HEK293 (cell line): ENCODE results near the gene INPP4B.
A peak's percentile ranks its signal among the peaks of the same experiment; 100 is the strongest.

Experiments used
- CTCF ChIP-seq: fragments of 450-650 bp; formaldehyde crosslinking; IDR thresholded peaks from 2 replicates; pipeline ENCODE4 v1.5.1; 2016; ENCODE audit warnings: missing biosample characterization, missing genetic modification characterization
- KLF8 ChIP-seq: fragments of 450-650 bp; formaldehyde crosslinking; IDR thresholded peaks from 2 replicates; pipeline ENCODE4 v1.5.1; 2016; ENCODE audit warnings: missing biosample characterization, missing genetic modification characterization
- PBX3 ChIP-seq: sonication (generic); formaldehyde crosslinking; IDR thresholded peaks from 2 replicates; pipeline ENCODE4 v1.8.1; 2022; ENCODE audit warnings: mild to moderate bottlenecking, moderate library complexity, missing genetic modification reagents
- ZIC2 ChIP-seq: fragments of 450-650 bp; formaldehyde crosslinking; IDR thresholded peaks from 2 replicates; pipeline ENCODE4 v1.5.1; 2016; ENCODE audit warnings: missing biosample characterization, missing genetic modification characterization
- ZNF391 ChIP-seq: fragments of 450-650 bp; formaldehyde crosslinking; IDR thresholded peaks from 2 replicates; pipeline ENCODE4 v1.5.1; 2016; ENCODE audit warnings: low read depth, missing biosample characterization, missing genetic modification characterization, borderline replicate concordance
- ZNF433 ChIP-seq: fragments of 450-650 bp; formaldehyde crosslinking; IDR thresholded peaks from 2 replicates; pipeline ENCODE4 v1.5.1; 2016; ENCODE audit warnings: missing biosample characterization, missing genetic modification characterization, low read depth
- ZNF513 ChIP-seq: fragments of 450-650 bp; IDR thresholded peaks from 2 replicates; pipeline ENCODE4 v1.5.1; 2018; ENCODE audit warnings: missing biosample characterization, missing genetic modification characterization
- ZNF549 ChIP-seq: fragments of 450-650 bp; IDR thresholded peaks from 2 replicates; pipeline ENCODE4 v1.5.1; 2018; ENCODE audit warnings: missing biosample characterization, missing genetic modification characterization, mild to moderate bottlenecking, inconsistent platforms, moderate library complexity
- ZNF677 ChIP-seq: fragments of 450-650 bp; IDR thresholded peaks from 2 replicates; pipeline ENCODE4 v1.5.0; 2018; ENCODE audit warnings: missing biosample characterization, mild to moderate bottlenecking, missing genetic modification characterization, moderate library complexity
- ZNF707 ChIP-seq: fragments of 450-650 bp; formaldehyde crosslinking; IDR thresholded peaks from 2 replicates; pipeline ENCODE4 v1.5.1; 2016; ENCODE audit warnings: missing biosample characterization, missing genetic modification characterization
- ZNF837 ChIP-seq: fragments of 450-650 bp; formaldehyde crosslinking; IDR thresholded peaks from 2 replicates; pipeline ENCODE4 v1.5.1; 2016; ENCODE audit warnings: missing biosample characterization, missing genetic modification characterization

GRCh38 chr4:142846108-142846728, at the start of gene INPP4B:
- TF ChIP-seq ZNF707 (tag by site-specific recombination) (no peak), PBX3 (CRISPR knock-in tag) (no peak), ZNF677 (tag by site-specific recombination) (no peak), CTCF (tag by site-specific recombination) (no peak), KLF8 (no peak), ZNF513 (tag by site-specific recombination) (peak; percentile 69), ZNF837 (tag by site-specific recombination) (no peak), ZNF433 (no peak), ZNF549 (tag by site-specific recombination) (no peak), ZNF391 (no peak), ZIC2 (no peak)
